GM18519 (cell line): ENCODE results near the gene RTL3.
"Not testable (repeated sequence)": the region's sequence is repeated elsewhere in the genome, so short reads cannot be mapped to it uniquely, and the experiment has no call there.

ENCODE experiments used
- ATAC-seq: cut with Tn5 transposase; IDR thresholded peaks from one replicate; pipeline ENCODE4 v1.9.1; 2021; ENCODE audit warnings: mild to moderate bottlenecking, moderate library complexity; ENCODE audit not compliant: unreplicated experiment, low FRiP score

Gene RTL3, protein sequence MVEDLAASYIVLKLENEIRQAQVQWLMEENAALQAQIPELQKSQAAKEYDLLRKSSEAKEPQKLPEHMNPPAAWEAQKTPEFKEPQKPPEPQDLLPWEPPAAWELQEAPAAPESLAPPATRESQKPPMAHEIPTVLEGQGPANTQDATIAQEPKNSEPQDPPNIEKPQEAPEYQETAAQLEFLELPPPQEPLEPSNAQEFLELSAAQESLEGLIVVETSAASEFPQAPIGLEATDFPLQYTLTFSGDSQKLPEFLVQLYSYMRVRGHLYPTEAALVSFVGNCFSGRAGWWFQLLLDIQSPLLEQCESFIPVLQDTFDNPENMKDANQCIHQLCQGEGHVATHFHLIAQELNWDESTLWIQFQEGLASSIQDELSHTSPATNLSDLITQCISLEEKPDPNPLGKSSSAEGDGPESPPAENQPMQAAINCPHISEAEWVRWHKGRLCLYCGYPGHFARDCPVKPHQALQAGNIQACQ

DNA sequence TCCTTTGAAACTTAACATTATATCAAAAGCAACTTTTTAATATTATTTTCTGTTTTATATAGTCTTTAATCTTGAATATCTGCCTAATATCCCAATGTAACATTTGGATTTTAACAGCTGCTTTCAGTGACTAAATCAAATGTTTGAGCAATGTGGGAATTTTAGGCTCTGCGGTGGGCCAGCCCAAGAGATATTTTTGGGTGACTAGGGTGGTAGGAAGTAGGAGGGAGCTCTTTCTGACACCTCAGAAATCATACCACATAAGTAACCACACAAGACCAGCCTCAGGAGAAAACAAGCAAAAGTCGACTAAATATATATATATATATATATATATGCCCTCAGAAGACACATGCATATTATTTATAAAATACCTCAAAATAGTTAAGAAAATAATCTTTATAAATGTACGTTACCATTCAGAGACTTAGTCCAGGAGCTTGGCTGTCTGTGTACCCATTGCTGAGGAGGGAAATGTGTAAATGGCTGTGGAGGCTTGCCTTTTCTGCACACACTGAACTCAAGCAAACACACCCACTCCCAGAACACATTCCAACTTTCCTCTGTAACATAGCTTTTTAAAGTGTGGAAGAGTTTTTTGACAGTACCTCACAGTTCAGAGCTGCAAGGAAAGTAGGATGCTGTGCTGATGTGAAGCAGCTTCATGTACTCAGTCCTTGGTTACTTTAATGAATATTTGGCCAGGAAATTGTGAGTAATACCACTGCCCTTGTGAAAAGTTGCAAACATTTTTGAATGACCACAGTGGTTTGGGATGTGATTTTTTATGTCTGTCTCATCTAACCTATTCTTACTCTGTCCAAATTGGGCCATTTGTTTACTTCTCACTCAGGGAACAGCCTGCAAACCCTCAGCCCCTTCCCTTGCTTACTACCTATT lies at the start of gene RTL3:
TSS of gene RTL3 (minus strand) at position 484 of the 900 bp plus-strand sequence. CDS start 908 bp downstream, outside the sequence.
- ATAC-seq, result no peak

DNA sequence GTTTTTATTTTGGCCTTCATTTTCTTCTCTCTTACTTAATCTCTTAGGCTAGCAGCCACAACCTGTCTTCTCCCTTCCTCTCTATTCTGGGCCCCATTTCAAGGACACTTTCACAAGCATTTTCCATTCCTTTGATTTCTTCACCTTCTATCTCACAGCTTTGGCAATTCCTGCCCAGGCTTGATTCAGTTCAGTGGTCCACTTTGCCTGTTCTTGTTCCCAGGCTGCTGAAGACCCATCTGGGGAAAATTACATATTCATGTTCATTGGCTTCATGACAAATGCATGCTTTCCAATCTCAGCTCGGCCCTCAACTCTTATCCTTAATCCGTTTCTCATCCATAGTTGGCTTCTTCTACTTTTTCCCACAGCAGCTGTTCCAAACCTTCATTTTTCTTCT lies 49.7 kb upstream of the RTL3 start:
- ATAC-seq, result no peak

DNA sequence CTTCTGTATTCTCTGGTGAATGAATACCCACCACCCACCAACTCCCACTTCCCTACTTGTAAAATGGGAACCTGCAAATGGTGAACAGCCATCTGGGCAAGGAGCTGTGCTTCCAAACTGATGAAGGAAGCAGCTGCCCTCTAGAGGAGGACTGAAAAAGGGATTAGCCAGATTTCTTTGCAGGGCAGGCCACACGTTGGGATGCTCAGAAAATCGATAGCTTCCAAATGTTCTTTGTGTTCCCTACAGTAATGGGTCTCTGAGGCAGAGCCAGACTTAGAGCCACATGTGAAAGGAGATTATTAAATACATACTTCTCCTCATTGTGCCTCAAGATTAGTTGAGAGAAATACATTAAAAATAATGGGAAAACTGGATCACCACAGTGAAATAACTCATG lies 49.1 kb upstream of the RTL3 start:
- no peak for ATAC-seq

DNA sequence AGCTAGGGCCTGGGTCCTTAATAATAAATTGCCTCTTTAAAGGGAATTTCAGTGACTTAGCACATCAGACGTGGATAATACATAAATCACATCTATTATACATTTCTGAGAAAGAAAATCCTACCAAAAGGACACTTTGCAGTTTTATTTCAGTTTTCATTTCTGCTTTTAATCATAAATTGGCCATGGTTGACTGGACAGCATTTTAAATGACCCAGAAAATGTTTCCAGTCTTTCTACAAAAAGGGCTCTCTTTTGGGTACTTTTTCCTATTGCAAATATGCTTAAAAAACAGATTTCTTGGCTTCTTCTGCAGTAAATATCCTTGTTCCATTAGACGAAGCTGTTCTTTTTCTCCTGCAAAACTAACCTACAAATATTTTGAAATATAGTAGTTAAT lies 46.9 kb upstream of the RTL3 start:
- no peak for ATAC-seq

DNA sequence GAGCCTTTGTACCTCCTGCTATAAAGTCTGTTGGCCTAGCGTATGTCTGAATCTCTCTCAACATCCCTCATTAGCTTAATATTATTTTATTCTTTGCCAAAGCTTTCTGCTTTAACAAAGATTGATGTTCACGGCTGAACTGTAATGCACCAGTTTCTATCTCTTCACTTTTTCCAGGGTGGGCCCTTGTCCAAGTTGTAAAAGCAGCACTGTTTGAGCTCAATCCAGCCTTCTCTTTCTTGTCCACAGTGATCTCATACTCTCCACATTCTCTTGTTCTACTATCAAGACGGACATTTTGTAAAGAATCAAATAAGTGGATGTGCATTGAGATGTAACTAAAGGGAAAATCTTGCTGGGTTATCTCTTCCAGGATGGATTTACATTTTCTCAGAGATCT lies 34.4 kb upstream of the RTL3 start:
- no peak for ATAC-seq

DNA sequence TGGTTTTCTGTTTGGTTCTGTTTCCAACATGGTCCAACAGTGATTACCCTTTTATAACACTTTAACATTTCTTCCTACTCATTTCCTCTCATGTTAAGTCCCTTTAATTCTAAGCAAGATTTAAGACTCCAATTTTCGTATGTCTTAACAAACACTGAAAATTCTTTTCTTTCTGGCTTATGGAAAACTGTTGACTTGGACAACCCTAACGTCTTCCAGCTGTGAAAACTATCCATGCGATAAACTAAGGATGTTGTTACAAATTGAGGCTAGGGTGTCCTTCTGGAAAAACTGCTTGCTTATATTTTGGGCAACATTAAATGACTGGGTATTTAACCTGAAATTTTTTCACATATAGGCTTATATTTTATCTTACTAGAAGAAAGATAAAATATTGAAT lies 33.9 kb upstream of the RTL3 start:
- ATAC-seq, result no peak

DNA sequence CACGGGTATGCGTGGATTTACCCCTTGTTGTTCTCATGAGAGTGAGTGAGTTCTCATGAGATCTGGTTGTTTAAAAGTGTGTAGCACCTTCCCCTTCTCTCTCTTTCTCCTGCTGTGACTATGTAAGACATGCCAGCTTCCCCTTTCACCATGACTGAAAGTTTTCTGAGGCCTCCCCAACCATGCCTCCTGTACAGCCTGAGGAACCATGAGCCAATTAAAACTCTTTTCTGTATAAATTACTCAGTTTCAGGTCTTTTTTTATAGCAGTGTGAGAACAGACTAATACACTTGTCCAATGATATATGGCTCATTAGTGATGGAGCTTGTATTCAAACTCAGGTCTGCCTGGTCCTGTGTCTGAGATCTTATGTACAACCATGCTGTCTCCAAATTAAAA lies 28.5 kb upstream of the RTL3 start:
- ATAC-seq, result peak; percentile 96

DNA sequence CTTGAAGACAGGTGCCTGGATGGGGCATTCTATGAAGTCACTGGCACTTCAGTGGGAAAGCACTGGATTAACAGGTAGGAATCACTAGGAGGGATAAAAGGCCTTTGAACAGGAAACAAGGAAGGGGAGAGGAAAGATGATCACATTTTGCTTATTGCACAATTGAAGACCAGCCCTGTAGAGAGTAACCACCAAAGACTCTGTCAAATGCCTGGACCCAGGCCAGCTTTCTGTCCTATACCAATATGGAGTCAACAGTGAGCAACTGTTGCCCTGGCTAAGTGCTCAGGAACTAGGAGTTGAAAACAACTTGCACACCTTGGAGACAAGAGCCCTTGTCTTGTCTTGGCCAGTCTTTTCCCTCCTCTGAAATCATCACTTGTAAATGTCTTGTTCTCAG lies 14.1 kb upstream of the RTL3 start:
- ATAC-seq, result no peak

DNA sequence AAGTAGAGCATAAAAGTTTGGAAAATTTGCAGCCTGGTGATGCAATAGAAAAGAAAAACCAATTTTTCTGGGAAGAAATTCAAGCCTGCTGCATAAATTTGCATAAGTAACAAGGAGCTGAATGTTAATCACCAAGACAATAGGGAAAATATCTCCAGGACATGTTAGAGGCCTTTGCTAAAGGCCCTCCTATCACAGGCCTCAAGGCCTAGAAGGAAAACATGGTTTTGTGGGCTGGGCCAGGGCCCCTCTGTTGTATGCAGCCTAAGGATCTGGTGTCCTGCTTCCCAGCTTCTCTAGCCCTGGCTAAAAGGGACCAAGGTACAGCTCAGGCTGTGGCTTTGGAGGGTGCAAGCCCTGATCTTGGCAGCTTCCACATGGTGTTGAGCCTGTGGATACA lies 6.2 kb upstream of the RTL3 start:
- ATAC-seq, result no peak

DNA sequence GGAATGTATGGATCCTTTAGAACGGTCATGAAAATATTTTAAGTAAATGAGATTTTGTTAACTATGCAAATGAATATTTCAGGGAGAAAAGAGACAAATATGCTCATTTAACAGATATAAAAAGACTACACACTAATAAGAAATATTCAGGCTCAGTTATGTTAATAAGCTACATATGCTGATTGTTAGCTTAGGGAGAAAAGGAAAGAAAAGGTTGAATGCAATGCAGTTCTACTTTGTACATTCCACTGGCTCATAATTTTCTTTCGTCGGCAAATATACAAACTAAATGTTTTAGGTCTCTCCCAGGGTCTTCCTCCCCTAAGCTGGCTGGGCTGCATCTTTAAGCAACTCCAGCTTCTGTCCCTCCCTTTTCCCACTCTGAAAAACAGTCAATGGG lies 2.7 kb upstream of the RTL3 start:
- ATAC-seq, result no peak

DNA sequence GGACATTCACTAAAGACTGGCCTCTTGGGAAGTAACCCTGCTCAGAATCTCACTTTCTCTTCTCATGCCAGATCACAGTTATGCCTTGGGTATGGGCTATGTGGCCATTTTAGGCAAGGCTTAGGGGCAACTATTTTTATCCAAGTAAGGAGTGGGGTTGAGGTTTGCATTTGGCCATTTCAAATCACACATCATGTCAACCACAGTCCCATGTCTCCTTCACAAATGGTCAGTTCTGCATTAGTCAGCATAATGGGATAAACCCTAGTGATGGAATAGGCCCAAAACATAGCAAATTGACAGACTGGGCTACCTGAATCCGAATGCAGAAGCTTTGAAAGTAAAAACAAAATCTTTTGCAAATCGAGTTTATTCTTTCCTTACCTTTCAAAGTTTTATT lies 827 bp upstream of the RTL3 start:
- ATAC-seq, result no peak

DNA sequence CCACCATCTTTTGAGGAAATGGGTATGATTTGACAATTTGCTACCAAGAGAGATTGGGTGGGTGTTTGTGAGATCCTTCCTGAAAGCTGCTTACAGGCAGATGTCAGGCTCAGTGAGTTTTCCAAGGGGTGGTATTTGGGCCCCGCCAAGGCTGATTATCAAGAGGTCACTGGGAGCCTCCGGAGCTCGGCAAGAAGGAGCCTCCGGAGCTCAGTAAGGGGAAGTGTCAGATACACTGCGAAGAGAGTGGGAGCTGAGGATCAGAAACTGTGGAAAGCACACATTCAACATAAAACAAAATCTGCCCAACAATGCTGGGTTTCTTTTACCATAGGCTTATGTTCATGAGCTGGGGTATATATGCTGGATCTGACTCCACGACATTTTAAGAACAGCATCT lies 714 bp downstream of the RTL3 start:
- no peak for ATAC-seq

DNA sequence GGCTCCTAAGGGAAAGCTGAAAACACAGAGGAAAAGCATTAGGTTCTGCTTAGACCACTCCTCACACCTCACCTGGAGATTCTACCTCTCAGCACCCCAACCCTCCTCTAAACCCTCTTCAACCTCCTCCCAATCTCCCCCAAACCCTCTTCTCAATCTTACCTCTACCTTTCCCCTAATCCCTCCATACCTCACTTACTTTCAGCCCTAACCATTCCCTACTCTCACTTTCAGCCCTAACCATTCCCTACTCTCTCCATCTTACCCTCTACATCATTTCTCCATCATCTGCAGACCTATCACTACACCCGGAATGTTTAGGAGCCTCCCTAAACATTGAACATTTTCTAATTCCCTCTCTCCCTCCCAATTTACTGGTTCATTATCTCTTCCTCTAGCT lies 3.5 kb downstream of the RTL3 start:
- no peak for ATAC-seq

DNA sequence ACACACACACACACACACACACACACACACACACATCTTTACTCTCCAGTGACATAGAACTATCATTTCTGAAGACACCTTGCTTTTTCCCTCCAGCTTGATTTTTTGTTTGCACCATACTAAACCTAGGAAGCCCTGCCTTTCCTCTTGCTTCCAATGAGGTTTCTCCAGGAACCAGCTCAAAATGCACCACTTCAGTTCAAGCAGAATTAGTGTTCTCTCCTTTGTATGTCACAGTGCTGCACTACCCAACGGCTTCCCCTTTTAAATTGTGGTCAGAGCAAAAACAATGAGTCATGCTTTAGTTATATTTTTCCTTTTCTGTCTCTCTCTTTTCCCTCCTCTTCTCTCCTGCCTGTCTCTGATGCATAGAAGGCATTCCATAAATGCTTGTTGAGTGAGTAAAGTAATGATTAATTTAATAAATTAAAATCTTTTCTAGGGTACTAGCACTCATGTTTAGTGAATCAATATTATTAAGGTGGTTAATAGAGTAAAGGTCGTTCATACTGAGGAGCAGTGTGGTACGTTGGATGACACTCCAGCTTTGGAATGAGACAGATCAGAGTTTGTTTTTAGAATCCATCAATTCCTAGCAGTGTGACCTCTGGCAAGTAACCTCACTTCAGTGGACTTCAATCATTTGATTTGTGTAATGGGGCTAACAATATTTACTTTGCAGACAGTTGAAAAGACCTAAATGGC lies 5.9 kb downstream of the RTL3 start:
- ATAC-seq, result peak; percentile 52

DNA sequence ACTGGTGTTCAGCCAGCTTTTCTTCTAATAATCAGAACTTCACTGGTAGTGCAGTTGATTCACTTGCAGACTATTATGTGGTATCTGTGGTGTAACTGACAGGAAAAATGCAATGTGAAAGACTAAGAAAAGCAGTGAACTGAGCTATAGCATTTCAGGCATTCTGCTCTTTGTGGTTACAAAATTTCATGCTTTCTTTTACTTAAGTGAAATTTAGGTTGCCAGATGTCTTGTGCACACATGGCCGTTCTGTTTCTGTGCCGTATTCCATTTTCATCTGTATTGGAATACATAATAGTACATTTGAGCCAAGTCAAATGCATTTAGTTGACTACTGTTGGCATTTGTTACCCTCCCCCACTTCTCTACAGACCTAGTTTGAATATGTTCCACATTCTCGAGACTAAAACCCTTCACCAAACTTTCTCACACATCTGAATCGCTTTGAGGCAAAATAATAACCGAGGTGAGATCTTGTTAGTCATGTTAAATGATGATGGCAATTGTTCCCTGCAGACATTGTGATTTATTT lies 8.2 kb downstream of the RTL3 start:
- peak; percentile 83 for ATAC-seq

DNA sequence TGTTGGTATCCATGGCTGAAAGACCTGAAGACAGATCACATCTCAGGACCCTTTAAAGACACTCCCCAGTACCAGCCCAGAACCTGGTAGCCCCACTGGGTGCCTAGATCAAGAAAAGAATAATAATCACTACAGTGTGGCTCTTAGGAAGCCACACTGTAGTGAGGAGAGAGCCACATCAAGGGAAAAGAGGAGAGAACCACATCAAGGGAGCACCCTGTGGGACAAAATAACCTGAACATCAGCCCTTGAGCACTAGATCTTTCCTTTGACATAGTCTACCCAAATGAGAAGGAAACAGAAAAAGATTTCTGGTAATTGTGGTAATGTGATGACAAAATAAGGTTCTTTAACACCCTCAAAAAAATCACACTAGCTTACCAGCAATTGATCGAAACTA lies 15.3 kb downstream of the RTL3 start:
- no peak for ATAC-seq

DNA sequence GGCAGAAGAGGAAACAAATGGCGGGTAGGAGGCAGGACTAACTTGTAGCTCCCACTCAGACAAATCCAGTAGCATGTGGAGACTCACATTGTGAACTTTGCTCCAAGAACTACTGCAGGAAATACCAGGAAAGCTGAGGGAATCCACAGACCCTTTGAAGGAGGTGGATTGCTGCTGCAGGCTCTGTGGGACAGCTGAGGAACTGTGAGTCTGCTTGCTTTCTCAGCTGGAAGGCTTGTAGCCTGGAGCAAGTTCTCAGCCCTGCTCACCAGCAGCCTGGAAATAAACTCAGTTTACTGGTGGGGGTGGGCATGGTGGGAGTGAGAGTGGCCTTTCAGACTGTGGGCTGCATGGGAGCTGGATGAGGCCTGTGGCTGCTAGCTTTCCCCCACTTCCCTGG lies 16.0 kb downstream of the RTL3 start:
- ATAC-seq, result no peak

DNA sequence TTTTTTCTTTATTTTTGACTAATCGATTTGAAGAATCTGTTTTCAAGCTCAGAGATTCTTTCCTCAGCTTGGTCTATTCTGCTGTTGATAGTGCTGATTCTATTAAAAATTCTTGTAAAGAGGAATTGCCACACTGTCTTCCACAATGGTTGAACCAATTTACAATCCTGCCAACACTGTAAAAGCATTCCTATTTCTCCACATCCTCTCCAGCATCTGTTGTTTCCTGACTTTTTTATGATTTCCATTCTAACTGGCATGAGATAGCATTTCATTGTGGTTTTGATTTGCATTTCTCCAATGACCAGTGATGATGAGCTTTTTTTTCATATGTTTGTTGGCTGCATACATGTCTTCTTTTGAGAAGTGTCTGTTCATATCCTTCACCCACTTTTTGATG lies 23.0 kb downstream of the RTL3 start:
- not testable (repeated sequence) for ATAC-seq

DNA sequence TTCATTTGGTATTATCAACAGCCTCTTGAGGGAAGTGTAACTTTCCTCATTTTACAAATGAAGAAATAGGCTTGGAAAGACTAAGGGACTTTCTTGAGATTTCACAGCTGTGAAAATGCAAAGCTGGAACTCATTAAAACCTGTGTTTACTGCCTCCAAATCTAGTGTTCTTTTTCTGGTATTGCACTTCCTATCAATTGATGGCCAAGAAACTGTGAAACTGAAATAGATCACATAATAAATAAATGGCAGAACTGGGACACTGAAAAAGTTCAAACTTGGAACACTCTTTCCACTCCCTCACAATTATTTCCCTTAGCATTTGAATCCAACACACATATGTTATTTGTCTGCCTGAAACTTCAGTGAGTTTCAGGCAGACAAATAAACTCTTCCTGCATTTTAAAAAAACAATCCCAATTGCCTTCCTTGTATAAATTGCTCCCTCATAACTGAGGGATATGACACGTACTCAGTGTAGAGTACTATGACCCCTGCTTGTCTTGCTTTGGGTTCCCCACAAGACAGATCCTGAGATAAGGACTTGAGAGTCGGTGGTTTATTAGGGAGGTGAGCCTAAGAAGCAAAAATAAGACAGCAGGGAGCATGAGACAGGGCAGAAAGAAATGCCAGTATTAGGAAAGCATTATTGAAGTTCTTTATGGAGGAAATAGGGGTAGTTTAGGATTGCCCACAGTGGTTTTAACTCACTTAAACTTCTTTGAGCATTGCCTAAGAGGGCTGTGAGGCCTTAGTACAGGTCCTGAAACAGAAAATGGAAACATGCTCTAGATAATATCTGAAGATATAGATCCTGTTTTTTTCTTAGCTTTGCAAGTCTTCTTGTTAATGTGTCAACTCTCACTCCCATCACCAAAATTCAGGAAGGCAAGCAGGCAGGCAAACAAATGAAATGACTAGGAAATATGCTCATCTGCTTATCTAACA lies 33.9 kb downstream of the RTL3 start:
- no peak for ATAC-seq

DNA sequence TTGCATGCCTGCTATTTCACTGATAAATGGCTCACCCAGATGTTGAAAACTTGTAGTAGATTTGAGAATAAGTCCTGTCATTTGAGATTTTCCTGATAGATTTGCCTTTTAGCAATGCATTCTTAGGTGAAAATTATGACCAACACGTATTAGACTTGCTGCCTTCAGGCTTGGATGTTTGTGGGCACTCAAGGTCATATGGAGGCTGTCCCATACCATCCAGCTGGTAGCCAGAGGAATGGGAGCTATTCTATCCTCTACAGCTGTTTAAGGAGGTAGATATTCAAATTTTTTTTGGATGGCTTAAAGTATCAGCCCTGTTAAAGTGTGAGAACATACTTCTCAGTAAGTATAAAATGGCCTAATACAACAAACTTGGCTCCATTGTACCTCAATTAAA lies 34.7 kb downstream of the RTL3 start:
- no peak for ATAC-seq
